Stimulated activated CD4-positive, alpha-beta T cell treated with anti-CD3 and anti-CD28 coated beads, TNF-alpha, amount 100 ng/mL, for 1 hour (primary cell): ENCODE measurements around the gene FAM114A2.
A peak's percentile ranks its signal among the peaks of the same experiment; 100 is the strongest.
"Not testable (repeated sequence)": the region's sequence is repeated elsewhere in the genome, so short reads cannot be mapped to it uniquely, and the experiment has no call there.

Source experiments
- DNase-seq, 3 donors: peaks; one replicate each; pipeline ENCODE4 v3.0.0-alpha.2; 2020; ENCODE audit warnings: low read depth in 3 of 3, low spot score in 1 of 3

FAM114A2 gene

GRCh38 chr5:154038707-154039457, at the start of gene FAM114A2, which contains the start of gene MFAP3:
FAM114A2 (minus strand) TSS chr5:154038910; CDS start chr5:154034953, 3,957 bp downstream.
MFAP3 (plus strand) TSS chr5:154038967; CDS start chr5:154049723, 10,756 bp downstream.
- DNase-seq: peak; percentile 47 to 78 (median 70)

GRCh38 chr5:154087260-154087659, 48.5 kb upstream of the FAM114A2 start:
- no peak for DNase-seq

GRCh38 chr5:154086641-154087040, 47.9 kb upstream of the FAM114A2 start:
- DNase-seq: no peak

GRCh38 chr5:154086146-154086545, 47.4 kb upstream of the FAM114A2 start:
- no peak for DNase-seq

- DNase-seq: no peak
These were observed 45.4 kb upstream of the FAM114A2 start for GRCh38 chr5:154084062-154084639.

GRCh38 chr5:154081246-154081645, 42.5 kb upstream of the FAM114A2 start:
- no peak for DNase-seq

GRCh38 chr5:154078272-154078671, 39.6 kb upstream of the FAM114A2 start:
- DNase-seq: no peak

GRCh38 chr5:154077696-154078095, 39.0 kb upstream of the FAM114A2 start:
- no peak for DNase-seq

- no peak for DNase-seq
These were observed 37.7 kb upstream of the FAM114A2 start for GRCh38 chr5:154076240-154076922.

GRCh38 chr5:154072414-154073171, 33.9 kb upstream of the FAM114A2 start:
- DNase-seq: peak; percentile 54 to 85 (median 63)

GRCh38 chr5:154071799-154072413, 33.2 kb upstream of the FAM114A2 start:
- no peak for DNase-seq

- DNase-seq: not testable (repeated sequence)
These were observed 31.1 kb upstream of the FAM114A2 start for GRCh38 chr5:154069854-154070253.

GRCh38 chr5:154065971-154066370, 27.3 kb upstream of the FAM114A2 start:
- DNase-seq: no peak

GRCh38 chr5:154063372-154063771, 24.7 kb upstream of the FAM114A2 start:
- no peak for DNase-seq

GRCh38 chr5:154060606-154061005, 21.9 kb upstream of the FAM114A2 start:
- DNase-seq: no peak

GRCh38 chr5:154059583-154059982, 20.9 kb upstream of the FAM114A2 start:
- DNase-seq: no peak

GRCh38 chr5:154059039-154059430, 20.3 kb upstream of the FAM114A2 start:
- no peak for DNase-seq

GRCh38 chr5:154058055-154059038, 19.6 kb upstream of the FAM114A2 start:
- no peak for DNase-seq

- no peak for DNase-seq
These were observed 16.5 kb upstream of the FAM114A2 start for GRCh38 chr5:154055201-154055600.

- no peak for DNase-seq
These were observed 14.8 kb upstream of the FAM114A2 start for GRCh38 chr5:154053468-154053867.
